Dermis microvascular lymphatic vessel endothelial cell (primary cell): Measurements from ENCODE around the gene CDK10. TPM values are rescaled to one million over a fixed set of nuclear protein-coding genes. Genes with fewer than 3 reads are reported as not detected.

ENCODE experiments used
- DNase-seq, 2 donors: peaks; one replicate each; pipeline versions ENCODE4 v3.0.0 to v3.0.0-alpha.2; 2010; ENCODE audit warnings: low read depth in 2 of 2
- total RNA-seq: library from RNA; depleted of rRNA; stranded (reverse); fragments of >200 nt; gene quantifications from 2 replicates; pipeline ENCODE4 v1.2.1, GENCODE V29; 2014

The CDK10 gene
- total RNA-seq, 1 donor from 2014 or later = 28.2 TPM

DNA sequence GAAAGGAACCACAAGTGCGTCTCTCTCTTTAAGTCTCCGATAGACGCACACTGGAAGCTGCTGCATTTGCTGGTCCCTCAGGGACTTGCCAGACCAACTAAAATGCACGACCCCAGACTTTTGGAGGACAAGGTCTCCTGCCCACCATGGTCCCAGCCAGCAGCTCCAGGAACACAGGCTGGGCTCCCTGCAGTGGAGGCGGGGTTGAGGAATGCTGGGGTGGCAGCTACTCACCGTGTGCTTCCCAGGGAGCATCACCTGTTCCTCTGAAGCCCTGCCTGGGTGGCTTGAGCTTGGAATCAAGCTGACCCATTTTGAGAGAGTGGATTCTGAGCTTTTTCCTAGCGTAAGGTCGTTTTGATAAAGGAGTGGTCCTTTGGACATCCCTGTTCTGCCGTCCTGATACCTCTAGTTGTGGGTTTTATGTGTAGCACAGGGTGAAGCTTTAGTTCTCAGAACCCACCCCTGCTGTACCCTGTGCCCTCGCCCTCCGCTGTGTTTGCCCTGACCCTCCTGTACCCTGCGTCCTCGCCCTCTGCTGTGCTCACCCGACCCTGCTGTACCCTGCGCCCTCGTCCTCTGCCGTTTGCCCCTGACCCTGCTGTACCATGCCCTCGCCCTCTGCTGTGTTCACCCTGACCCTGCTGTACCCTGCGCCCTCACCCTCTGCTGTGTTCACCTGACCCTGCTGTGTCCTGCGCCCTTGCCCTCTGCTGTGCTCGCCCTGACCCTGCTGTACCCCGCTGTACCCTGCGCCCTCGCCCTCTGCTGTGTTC lies 45.8 kb downstream of the CDK10 start:
- DNase-seq = no peak

DNA sequence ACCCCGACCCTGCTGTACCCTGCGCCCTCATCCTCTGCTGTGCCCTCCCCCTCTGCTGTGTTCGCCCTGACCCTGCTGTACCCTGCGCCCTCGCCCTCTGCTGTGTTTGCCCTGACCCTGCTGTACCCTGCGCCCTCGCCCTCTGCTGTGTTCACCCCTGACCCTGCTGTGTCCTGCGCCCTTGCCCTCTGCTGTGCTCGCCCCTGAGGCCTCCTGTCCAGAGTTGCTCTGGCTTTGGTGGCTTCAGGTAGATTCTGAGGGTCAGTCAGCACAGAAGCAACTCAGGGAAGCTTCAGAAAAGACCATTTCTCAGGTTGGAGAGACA lies 46.4 kb downstream of the CDK10 start:
- no peak for DNase-seq

- no peak for DNase-seq
Observed at GRCh38 chr16:89733322-89733721, 46.8 kb downstream of the CDK10 start.

- DNase-seq = no peak
Observed at GRCh38 chr16:89733792-89734191, 47.3 kb downstream of the CDK10 start.

DNA sequence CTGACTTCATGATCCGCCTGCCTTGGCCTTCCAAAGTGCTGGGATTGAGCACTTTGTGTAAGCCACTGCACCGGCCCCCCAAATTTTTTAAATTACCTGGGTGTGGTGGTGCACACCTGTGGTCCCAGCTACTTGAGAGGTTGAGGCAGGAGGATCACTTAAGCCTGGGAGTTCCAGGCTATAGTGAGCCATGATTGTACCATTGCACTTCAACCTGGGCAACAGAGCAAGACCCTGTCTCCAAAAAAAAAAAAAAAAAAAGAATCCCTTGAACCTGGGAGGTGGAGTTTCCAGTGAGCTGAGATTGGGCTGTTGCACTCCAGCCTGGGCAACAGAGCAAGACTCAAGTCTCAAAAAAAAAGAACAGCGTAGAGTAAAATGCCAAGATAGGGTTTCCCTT lies 50.1 kb downstream of the CDK10 start:
- no peak for DNase-seq

- DNase-seq = no peak
Observed at GRCh38 chr16:89737341-89738071, 51.0 kb downstream of the CDK10 start.

- DNase-seq = no peak
Observed at GRCh38 chr16:89738072-89738377, 51.5 kb downstream of the CDK10 start.

DNA sequence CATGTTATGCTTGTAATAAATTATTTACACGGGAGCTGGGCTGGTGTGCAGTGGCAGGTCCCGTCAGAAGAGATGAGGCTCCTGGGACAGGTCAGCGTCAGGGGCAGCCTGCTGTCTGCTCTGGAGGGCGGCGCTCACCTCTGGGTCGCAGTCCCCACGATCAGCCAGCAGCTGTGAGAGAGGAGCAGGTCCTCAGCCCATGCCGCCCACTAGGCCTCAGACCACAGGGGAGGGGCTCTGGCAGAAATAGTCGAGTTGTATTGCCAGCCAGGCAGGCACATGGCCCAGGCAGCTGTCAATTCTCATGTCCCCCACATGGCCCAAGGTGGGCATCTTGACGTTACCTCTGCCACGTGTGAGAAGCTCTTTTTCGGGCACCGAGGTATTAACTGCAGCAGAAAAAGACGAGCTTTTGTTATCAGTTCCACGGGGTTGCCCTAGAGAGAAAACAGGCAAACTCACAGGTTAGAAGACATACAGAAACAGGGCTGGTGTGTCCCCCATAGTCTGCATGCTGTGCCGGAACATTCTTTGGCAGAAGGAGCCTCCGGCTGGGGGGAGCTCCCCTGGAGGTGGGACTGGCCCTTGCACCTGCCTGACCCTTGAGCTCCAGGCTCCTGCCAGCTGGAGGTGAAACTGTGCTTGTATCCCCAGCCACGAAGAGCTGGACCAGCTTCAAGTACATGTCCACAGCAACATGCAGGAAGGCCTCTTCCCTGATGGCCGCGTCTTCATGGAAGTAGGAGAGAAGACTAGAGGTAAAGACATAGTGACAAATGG lies 52.2 kb downstream of the CDK10 start:
- no peak for DNase-seq

DNA sequence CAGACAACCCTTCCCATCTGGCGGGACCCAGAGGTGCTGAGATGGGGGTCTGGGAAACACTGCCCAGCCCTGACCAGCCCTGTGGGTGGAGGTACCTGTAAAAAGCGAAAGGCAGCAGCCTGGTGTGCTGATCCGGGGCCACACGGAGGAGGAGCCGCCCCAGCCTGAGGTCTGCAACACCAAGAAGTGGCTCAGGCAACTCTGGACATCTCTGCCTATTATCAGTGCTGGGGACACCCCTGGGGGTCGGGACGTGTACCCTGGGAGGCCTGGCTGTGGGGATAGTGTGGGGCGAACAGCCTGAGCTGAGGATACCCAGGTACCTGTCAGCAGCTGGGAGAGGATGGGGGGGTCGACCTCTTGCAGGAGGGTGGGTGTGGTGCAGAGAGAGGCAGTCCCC lies 52.9 kb downstream of the CDK10 start:
- DNase-seq = no peak

DNA sequence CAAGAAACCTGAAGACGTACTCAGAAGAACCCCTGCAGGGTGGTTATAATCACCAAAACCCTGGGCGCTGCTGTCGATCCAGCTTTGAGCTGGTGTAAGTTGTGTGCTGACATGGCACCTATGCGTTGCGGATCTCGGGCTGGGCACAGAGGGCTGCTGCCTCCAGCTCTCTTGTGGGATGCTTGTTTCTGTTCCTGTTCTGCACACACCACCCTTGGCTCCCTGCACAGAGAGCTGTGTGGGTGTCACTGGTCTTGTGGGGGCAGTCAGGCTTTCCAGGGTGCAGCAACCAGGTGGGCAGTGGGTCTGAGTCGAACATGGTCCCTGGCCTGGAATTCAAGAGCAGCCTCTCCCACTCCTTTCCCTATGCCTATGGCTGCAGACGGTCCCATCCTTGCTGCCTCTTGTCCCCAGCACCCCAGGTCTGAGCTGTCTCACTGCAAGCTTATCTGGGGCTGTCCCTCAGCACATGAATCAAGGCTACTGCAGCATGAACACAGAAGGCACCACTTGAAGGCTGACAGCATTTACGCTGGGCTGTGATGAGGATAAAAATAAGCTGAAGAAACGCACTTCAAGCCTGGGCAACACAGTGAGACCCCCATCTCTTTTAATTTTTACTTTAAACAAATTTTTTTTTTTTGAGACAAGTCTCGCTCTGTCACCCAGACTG lies 55.0 kb downstream of the CDK10 start:
- DNase-seq = no peak

- DNase-seq = no peak
Observed at GRCh38 chr16:89742948-89743347, 56.5 kb downstream of the CDK10 start.

DNA sequence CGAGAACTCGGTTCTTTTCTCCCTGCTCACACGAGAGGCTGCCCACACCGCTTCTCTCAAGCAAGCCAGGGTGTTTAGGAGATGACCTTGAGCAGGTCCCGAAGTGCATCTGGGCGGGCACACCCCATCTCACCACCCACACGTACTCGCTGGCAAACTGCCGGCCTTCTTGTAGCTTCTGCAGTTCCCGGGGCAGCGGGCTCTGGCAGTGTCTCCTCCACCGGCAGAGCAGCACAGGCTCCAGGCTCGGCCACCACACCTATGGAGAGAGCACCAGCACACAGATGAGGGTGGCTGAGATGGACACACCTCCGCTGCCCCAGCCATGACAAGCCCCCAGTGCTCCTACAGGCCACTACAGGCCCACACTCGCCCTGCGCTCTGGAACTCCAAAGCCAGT lies 58.3 kb downstream of the CDK10 start:
- DNase-seq = no peak

Other genes starting within 250 kb of the CDK10 start
- gene ANKRD11, start 196.1 kb upstream of the CDK10 start, total RNA-seq = 33.1 and 55.5 TPM in 2 replicates
- 93.1 and 118 TPM in 2 replicates for gene SPG7, start 178.3 kb upstream of the CDK10 start, total RNA-seq
- 2,608 and 3,128 TPM in 2 replicates for gene RPL13, start 126.0 kb upstream of the CDK10 start, total RNA-seq
- gene CPNE7, start 110.9 kb upstream of the CDK10 start, total RNA-seq = 0.25 and 2.4 TPM in 2 replicates
- 0.13 TPM in 2 replicates for gene DPEP1, start 73.0 kb upstream of the CDK10 start, total RNA-seq
- 63.4 and 87.0 TPM in 2 replicates for gene CHMP1A, start 29.0 kb upstream of the CDK10 start, total RNA-seq
- 1.0 and 1.5 TPM in 2 replicates for gene SPATA33, start 28.9 kb upstream of the CDK10 start, total RNA-seq
- 10.0 and 17.4 TPM in 2 replicates for gene SPATA2L, start 15.0 kb downstream of the CDK10 start, total RNA-seq
- 4.1 and 8.6 TPM in 2 replicates for gene VPS9D1, start 34.2 kb downstream of the CDK10 start, total RNA-seq
- 9.0 and 18.0 TPM in 2 replicates for gene ZNF276, start 34.8 kb downstream of the CDK10 start, total RNA-seq
- gene FANCA, start 130.0 kb downstream of the CDK10 start, total RNA-seq = 8.9 and 12.1 TPM in 2 replicates
- 1.0 and 2.4 TPM in 2 replicates for gene SPIRE2, start 141.8 kb downstream of the CDK10 start, total RNA-seq
- gene TCF25, start 186.9 kb downstream of the CDK10 start, total RNA-seq = 132 and 154 TPM in 2 replicates
- gene MC1R, start 232.2 kb downstream of the CDK10 start, total RNA-seq = 1.0 and 1.1 TPM in 2 replicates
- 76.0 and 137 TPM in 2 replicates for gene TUBB3, start 236.7 kb downstream of the CDK10 start, total RNA-seq